GM18868 (cell line): ENCODE results near the gene SCD5.

Source experiments
- ATAC-seq: cut with Tn5 transposase; IDR thresholded peaks from one replicate; pipeline ENCODE4 v1.9.1; 2021; ENCODE audit warnings: mild to moderate bottlenecking, moderate library complexity; ENCODE audit not compliant: unreplicated experiment

The SCD5 gene

DNA sequence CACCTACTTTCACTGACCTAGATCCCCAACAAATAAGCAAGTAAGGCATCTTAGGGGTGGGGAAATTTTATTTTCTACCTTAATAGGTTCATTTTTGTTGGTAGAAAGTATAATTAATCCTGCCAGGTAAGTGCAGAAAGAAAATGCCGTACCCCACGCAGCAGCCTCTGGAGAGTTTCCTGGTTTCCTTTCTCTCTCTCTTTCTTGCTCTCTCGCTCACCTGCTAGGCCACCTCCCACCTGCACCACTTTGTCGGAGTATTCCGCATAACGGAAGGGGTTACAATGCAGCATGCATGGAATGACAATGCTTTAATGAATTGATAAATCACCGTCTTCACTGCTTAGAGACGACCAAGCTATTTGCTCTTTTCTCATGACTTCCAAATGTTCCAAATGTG is 101.0 kb downstream of the SCD5 start:
- no peak for ATAC-seq

- no peak for ATAC-seq
Observed at GRCh38 chr4:82696117-82696860, 102.3 kb downstream of the SCD5 start.

DNA sequence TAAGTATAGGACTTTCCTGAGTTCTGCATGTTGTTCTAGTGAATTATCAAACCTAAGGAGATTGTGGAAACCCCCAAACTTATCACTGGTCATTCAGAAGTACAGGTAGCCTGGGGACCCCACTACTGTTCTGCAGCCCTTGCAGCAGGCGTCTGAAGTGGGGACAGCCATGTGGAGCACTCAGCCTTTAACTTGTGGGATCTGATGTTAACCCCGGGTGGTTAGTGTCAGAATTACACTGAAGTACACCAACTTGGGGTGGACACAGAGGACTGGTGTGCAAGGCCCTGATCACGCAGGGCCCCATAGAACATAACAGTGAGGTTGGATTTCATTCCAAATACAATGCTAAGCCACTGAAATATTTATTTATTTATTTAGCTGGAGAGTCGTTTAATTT is 103.7 kb downstream of the SCD5 start:
- ATAC-seq: no peak

GRCh38 chr4:82694046-82694445 is 104.5 kb downstream of the SCD5 start:
- ATAC-seq: no peak

GRCh38 chr4:82692101-82692780 is 106.4 kb downstream of the SCD5 start:
- ATAC-seq: no peak

DNA sequence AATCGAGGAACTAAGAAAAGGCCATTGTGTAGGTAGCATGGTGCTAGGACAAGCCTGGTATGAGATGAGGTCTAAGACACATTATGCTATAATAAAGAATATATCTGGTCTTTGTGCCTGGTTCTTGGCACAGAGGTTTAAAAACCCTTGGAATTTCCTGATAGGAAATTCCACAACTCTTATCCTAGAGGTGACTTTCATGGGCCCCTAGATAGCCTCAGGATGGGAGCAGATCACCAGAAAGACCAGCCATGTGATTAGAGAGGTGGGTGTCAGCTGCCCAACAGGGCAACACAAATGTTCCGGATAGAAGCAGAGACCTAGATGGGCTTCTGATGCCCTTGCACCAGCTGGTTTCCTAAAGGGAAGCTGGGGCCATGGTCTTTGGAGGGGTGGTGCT is 107.2 kb downstream of the SCD5 start:
- ATAC-seq: no peak

- ATAC-seq: no peak
Observed at GRCh38 chr4:82688091-82688795, 110.4 kb downstream of the SCD5 start.

- no peak for ATAC-seq
Observed at GRCh38 chr4:82687531-82687930, 111.1 kb downstream of the SCD5 start.

- no peak for ATAC-seq
Observed at GRCh38 chr4:82681754-82682153, 116.8 kb downstream of the SCD5 start.

- no peak for ATAC-seq
Observed at GRCh38 chr4:82680834-82681233, 117.8 kb downstream of the SCD5 start.

- no peak for ATAC-seq
Observed at GRCh38 chr4:82679531-82679930, 119.1 kb downstream of the SCD5 start.

DNA sequence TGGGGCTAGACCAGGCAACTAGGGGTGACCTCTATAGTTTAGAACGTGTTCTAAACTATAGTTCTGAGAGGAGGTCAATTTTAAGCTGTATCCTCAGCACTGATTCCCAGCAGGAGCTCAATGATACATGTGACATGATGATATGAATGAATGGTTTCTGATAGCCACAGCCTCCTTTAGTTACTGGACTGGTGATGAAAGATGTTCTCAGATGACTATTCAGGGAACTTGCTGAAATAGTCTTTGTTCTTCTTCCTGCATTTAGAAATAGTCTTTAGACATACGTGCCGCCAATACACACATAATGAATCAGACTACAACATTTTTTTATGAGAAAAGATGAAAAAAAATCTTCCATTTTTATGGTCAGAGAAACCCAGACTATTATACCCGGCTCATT is 120.5 kb downstream of the SCD5 start:
- no peak for ATAC-seq

GRCh38 chr4:82677327-82677726 is 121.3 kb downstream of the SCD5 start:
- ATAC-seq: no peak

DNA sequence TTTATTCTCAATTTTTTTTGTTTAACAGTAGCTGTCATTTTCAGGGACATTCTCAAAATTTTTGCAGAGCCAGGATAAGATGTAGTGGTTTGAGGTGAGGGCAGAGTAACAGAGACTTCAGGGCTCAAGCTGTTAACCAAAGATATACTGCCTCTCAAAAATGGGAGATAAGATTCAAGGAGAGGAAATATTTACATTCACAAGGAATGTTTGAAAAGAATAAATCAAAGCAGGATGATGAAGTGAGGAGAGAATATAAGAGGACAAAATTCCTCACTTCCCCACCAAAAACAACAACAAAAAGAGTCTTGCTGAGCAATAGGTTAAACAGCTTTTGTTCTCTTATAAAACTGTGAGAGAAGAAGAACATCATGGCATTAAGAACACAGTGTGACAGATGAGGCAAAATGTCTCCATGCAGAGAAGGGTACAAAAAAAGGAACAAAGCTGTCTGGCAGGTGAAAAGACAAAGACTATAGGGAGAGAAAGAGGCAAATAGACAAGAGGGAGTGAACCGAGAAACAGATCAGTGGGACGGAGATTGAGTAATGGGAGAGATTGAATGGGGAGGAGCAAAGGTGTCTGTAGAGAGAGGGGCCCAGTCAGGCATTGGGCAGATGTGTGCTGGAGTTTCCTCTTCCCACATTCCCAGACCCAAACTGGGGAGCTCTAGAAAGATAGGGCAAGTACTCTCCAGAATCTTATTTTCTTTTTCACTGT is 130.7 kb downstream of the SCD5 start:
- ATAC-seq: no peak

- ATAC-seq: no peak
Observed at GRCh38 chr4:82666970-82667665, 131.5 kb downstream of the SCD5 start.

DNA sequence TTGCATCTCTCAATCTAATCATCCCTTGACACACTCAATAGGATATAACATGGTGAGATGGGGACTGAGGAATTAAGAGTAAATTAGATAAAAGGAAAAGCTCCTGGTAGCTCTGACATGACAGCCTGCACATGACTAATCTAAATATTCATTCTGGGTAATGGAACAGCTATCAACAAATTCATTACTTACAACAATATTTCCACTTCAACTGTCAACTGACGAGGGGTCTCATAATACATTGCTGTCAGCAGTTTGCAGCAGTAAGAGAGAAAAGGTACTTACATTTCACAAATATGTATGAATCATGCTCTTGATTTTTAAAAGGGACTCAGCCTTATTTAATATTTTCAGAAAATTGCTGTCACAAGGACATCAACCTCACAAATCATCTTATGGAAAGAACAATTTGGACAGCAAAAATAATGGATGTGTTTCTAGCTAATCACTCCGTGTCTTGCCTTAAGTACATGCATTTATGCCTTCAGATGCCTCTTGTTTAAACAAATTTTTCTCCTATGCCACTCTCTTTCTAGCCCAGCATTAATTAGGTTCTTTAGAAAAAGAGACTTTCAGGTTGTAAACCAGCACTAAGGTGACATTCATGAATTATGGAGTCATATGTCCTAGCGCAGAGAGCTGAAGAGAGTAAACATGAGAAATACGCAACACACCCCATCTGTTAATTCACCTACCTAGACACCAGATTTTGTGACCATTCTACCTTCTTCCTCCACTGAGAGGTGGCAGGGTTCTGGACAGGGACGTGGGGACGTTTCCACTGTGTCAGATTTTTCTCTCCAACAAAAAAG is 137.2 kb downstream of the SCD5 start:
- no peak for ATAC-seq

DNA sequence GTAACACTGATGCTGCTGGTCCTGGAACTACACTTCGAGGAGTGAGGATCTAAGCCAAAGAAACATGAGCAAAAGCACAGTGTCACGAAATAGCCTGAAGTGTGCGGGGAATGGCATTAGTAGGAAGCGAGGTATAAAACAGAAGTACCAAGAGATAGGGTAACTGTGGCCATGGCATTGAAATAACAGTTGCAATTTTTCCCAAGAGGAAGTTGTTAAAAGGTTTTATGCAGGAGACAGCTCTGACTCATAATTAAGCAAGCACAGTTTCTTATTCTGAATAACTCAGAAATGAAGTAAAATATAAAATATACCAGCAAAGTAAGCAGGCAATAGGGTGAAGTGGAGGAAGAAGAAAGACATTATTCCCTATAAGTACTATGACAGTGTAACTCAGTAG is 146.5 kb downstream of the SCD5 start:
- no peak for ATAC-seq

DNA sequence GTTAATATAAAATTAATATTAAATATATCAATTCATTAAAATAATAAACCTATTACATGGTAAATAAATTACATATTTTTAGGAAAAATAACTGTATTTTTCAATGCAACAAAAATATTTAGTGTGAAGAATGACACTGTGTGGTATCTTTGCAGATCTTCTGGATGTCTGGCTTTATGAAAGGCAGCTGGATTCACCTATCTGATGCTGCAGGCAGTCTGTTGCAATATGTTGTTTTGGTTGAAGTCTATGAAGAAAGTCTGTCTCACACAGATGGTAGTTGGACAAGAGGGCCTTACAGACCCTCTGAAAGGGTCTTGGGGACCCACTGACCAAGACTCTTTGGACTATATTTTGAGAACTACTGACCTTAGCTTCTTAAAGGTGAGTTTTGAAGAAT is 147.7 kb downstream of the SCD5 start:
- no peak for ATAC-seq

DNA sequence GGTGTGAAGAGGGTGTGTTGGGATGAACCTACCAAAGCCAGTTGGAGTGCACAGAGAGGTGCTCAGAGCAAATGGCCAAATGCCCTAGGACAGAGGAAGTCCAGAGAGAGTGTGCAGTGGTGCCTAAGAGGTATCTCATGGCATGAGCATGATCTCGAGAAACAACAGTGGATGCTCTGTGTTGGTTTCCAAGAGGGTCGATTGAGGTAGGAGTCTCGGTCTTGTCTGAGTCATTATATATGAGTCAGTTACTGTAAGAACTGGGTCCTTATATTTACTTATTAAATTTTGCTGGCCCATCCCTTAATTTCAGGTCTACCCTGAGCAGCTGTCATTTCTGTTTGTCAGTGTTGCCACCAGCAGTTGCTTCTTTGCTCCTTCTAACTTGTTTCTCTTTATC is 150.2 kb downstream of the SCD5 start:
- ATAC-seq: no peak
